CD14-positive monocyte (primary cell): ENCODE measurements around the gene BNC1. TPM values are rescaled to one million over a fixed set of nuclear protein-coding genes. Genes with fewer than 3 reads are reported as not detected.

Experiments
- DNase-seq, 3 donors: peaks; one replicate each; pipeline ENCODE4 v3.0.0-alpha.2; 2011 to 2022
- H2AFZ ChIP-seq: 2 replicates; pipeline ENCODE4 v1.6.0; 2012; ENCODE audit warnings: mild to moderate bottlenecking, low read depth, low read length, inconsistent platforms; ENCODE audit not compliant: insufficient read depth, poor library complexity, severe bottlenecking
- H3K27ac ChIP-seq, 2 donors: 1 replicate in 1 of 2; 2 replicates in 1 of 2; pipeline ENCODE4 v1.5.1; 2012 to 2013; ENCODE audit warnings: low read length in 2 of 2, control low read depth in 1 of 2, inconsistent platforms in 1 of 2, low read depth in 1 of 2, mild to moderate bottlenecking in 1 of 2
- H3K27me3 ChIP-seq, 2 donors: one replicate each; pipeline versions ENCODE4 v1.6.0 to v1.6.1; 2011 to 2013; ENCODE audit warnings: low read length in 2 of 2; ENCODE audit not compliant: control insufficient read depth in 2 of 2, insufficient read depth in 2 of 2
- H3K36me3 ChIP-seq, 2 donors: replicated peaks in 1 of 2; 1 replicate in 1 of 2; 2 replicates in 1 of 2; pipeline versions ENCODE4 v1.5.1 to v1.6.1; 2012 to 2013; ENCODE audit warnings: low read length in 2 of 2, control low read depth in 1 of 2, inconsistent platforms in 1 of 2, mild to moderate bottlenecking in 1 of 2; ENCODE audit not compliant: insufficient read depth in 2 of 2, control insufficient read depth in 1 of 2
- H3K4me1 ChIP-seq, 2 donors: 1 replicate in 1 of 2; 2 replicates in 1 of 2; pipeline versions ENCODE4 v1.5.1 to v1.6.1; 2012 to 2013; ENCODE audit warnings: low read length in 2 of 2, control low read depth in 1 of 2, inconsistent platforms in 1 of 2, mild to moderate bottlenecking in 1 of 2, moderate library complexity in 1 of 2; ENCODE audit not compliant: insufficient read depth in 2 of 2, control insufficient read depth in 1 of 2
- H3K4me2 ChIP-seq: replicated peaks from 2 replicates; pipeline ENCODE3; 2012; ENCODE audit warnings: low read length, moderate library complexity, mild to moderate bottlenecking; ENCODE audit not compliant: poor library complexity, severe bottlenecking; ENCODE audit errors: extremely low read depth
- H3K4me3 ChIP-seq, 3 experiments: fragments of 200-600 bp in 1 of 3; sonication (generic) in 1 of 3; replicated peaks in 1 of 3; 1 replicate in 2 of 3; 2 replicates in 1 of 3; pipeline ENCODE4 v1.5.1; 2011 to 2013; ENCODE audit warnings: low read length in 3 of 3, mild to moderate bottlenecking in 3 of 3, control low read depth in 2 of 3, low read depth in 2 of 3, inconsistent platforms in 1 of 3, moderate library complexity in 1 of 3
- H3K79me2 ChIP-seq: 2 replicates; pipeline ENCODE4 v1.6.0; 2012; ENCODE audit warnings: mild to moderate bottlenecking, control low read depth, inconsistent platforms, low read length, moderate library complexity; ENCODE audit not compliant: insufficient read depth
- H3K9ac ChIP-seq: 2 replicates; pipeline ENCODE4 v1.6.0; 2017; ENCODE audit warnings: low read length, mild to moderate bottlenecking; ENCODE audit not compliant: insufficient read depth, poor library complexity, severe bottlenecking
- H3K9me3 ChIP-seq, 2 donors: replicated peaks in 1 of 2; 1 replicate in 1 of 2; 2 replicates in 1 of 2; pipeline versions ENCODE4 v1.5.1 to v1.6.1; 2012 to 2013; ENCODE audit warnings: low read length in 2 of 2, control low read depth in 1 of 2; ENCODE audit not compliant: control insufficient read depth in 1 of 2, insufficient read depth in 1 of 2
- H4K20me1 ChIP-seq: 2 replicates; pipeline ENCODE4 v1.6.0; 2012; ENCODE audit warnings: mild to moderate bottlenecking, low read length, control low read depth, moderate library complexity; ENCODE audit not compliant: insufficient read depth
- H3K27ac Mint-ChIP-seq, 7 donors: one replicate each; pipeline ENCODE4 v1.8.0; 2020; ENCODE audit warnings: mild to moderate bottlenecking in 7 of 7, mixed read lengths in 7 of 7, moderate library complexity in 6 of 7, inconsistent platforms in 2 of 7
- H3K27me3 Mint-ChIP-seq, 3 donors: one replicate each; pipeline ENCODE4 v1.8.0; 2021 to 2022; ENCODE audit warnings: low read depth in 3 of 3, mild to moderate bottlenecking in 3 of 3, mixed read lengths in 3 of 3, moderate library complexity in 3 of 3, inconsistent platforms in 1 of 3
- H3K36me3 Mint-ChIP-seq, 2 donors: one replicate each; pipeline ENCODE4 v1.8.0; 2020; ENCODE audit warnings: mixed read lengths in 2 of 2, inconsistent platforms in 1 of 2, mild to moderate bottlenecking in 1 of 2
- H3K4me1 Mint-ChIP-seq: one replicate; pipeline ENCODE4 v1.8.0; 2020; ENCODE audit warnings: mild to moderate bottlenecking, mixed read lengths
- H3K4me3 Mint-ChIP-seq, 2 donors: one replicate each; pipeline ENCODE4 v1.8.0; 2020; ENCODE audit warnings: mild to moderate bottlenecking in 2 of 2, mixed read lengths in 2 of 2, moderate library complexity in 1 of 2
- H3K9me3 Mint-ChIP-seq, 7 donors: one replicate each; pipeline ENCODE4 v1.8.0; 2020 to 2022; ENCODE audit warnings: mixed read lengths in 7 of 7, mild to moderate bottlenecking in 6 of 7, moderate library complexity in 6 of 7, inconsistent platforms in 2 of 7
- WGBS: methylation state at CpG from one replicate; pipeline ENCODE4 v1.1.5; 2013; ENCODE audit warnings: missing lambda C conversion rate; ENCODE audit not compliant: insufficient coverage; 5-methylcytosine and 5-hydroxymethylcytosine counted together
- intact Hi-C, 2 donors: fragments of 100-400 bp; cut with micrococcal nuclease; formaldehyde crosslinking; loops; one replicate each; pipeline versions ENCODE4 v1.15.0 to v1.15.1; 2023
- polyA plus RNA-seq, 3 donors: library from polyadenylated mRNA; depleted of rRNA in 1 of 3; unstranded in 2 of 3; stranded (reverse) in 1 of 3; fragments of 300-500 nt in 2 of 3; fragments of >200 nt in 1 of 3; fragmentation: Illumina TruSeq in 2 of 3; gene quantifications; 1 replicate in 2 of 3; 2 replicates in 1 of 3; pipeline ENCODE4 v1.2.3, GENCODE V29; 2012 to 2021
- TF ChIP-seq, protein P1 (sequence below): fragments of 200-600 bp; IDR thresholded peaks from one replicate; pipeline ENCODE4 v1.8.0; 2022; ENCODE audit warnings: antibody characterized with exemption, mild to moderate bottlenecking

The BNC1 gene
- polyA plus RNA-seq, 3 donors = not detected

DNA sequence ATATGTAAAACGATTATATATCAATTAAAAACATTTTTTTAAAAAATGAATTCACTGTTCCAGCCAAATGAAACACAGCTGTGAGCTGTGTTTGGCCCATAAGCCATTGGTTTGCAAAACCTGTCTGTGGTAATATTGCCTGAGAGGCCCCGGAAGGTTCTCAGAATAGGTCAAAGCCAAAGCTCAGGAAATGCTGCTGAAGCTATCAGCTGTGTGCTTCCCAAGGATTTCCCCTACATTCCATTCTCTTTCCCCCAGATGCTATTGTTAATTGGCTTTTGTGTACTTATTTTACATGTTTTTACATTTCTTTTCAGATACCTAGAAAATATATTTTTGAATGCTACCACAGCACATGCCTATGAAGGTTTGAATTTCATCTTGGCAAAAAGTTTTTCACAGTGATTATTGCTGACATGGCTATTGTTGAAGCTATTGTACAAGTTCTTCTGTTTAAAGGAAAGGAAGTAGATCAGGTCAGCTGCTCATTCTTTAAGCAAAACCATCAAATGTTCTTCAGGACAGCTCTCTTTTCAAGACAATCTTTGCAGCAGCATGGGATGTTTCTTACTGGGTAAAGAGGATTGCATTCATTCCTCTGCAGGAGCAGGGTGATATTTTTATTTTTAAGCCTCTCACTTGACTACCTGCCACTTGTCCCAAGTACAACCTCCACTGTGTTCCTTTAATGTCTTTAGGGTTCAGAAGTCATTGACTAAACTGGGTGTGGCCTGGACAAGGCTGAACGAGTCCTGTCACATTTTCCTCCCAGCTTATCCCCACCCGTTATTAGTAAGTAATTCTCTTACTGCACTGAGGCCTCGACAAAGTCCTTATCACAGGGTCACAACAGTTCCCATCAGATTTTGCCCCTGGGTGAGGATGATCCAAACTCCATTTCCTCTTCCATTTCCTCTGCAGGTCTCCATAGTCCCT, 26.3 kb upstream of the BNC1 start:
- H3K36me3 Mint-ChIP-seq = no peaks in the 10 kb centered on the region
- intact Hi-C loops = no loop called here
- H2AFZ ChIP-seq = no peak overlapping the region
- peak overlapping the region in 1 of 7 donors; percentile 9 for H3K27ac Mint-ChIP-seq
- no peaks in the 10 kb centered on the region for H3K79me2 ChIP-seq
- H3K36me3 ChIP-seq = no peaks in the 10 kb centered on the region
- H3K4me1 ChIP-seq = no peaks in the 10 kb centered on the region
- no peak for DNase-seq
- H3K27me3 Mint-ChIP-seq = peaks cover 2 to 8% (median 6%) of the 10 kb centered on the region in 3 donors
- no peaks in the 10 kb centered on the region for H3K27me3 ChIP-seq
- no peak overlapping the region for H3K9ac ChIP-seq
- WGBS = 90% methylated on average over 3 of the region's 5 CpGs
- no peak overlapping the region for H3K27ac ChIP-seq
- H4K20me1 ChIP-seq = no peaks in the 10 kb centered on the region
- H3K4me3 ChIP-seq = no peak overlapping the region
- no peaks in the 10 kb centered on the region for H3K4me1 Mint-ChIP-seq
- peaks cover 0 to 3% (median 0%) of the 10 kb centered on the region in 7 donors for H3K9me3 Mint-ChIP-seq
- TF ChIP-seq, protein P1, sequence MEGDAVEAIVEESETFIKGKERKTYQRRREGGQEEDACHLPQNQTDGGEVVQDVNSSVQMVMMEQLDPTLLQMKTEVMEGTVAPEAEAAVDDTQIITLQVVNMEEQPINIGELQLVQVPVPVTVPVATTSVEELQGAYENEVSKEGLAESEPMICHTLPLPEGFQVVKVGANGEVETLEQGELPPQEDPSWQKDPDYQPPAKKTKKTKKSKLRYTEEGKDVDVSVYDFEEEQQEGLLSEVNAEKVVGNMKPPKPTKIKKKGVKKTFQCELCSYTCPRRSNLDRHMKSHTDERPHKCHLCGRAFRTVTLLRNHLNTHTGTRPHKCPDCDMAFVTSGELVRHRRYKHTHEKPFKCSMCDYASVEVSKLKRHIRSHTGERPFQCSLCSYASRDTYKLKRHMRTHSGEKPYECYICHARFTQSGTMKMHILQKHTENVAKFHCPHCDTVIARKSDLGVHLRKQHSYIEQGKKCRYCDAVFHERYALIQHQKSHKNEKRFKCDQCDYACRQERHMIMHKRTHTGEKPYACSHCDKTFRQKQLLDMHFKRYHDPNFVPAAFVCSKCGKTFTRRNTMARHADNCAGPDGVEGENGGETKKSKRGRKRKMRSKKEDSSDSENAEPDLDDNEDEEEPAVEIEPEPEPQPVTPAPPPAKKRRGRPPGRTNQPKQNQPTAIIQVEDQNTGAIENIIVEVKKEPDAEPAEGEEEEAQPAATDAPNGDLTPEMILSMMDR = no peak
- no peaks in the 10 kb centered on the region for H3K9me3 ChIP-seq
- no peak overlapping the region for H3K4me3 Mint-ChIP-seq
- no peak overlapping the region for H3K4me2 ChIP-seq

DNA sequence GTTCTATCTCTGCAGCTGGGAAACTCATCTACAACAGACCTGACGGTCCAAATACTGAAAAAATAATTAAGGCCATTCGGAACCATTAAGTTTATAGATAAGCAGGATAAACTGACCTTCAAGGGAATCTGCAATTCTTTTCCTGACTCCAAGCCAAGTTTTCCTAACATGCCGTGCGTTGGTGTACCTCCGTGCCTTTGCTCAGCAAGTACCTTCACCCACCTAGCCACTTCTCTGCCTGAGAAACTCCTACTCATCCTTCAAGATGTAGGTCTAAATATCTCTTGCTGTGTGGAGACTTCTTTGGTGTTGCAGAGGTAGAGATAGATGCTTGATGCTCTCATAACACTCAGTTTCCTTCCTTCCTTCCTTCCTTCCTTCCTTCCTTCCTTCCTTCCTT, 24.2 kb upstream of the BNC1 start:
- TF ChIP-seq, protein P1 = no peak
- H3K27me3 ChIP-seq = no peaks in the 10 kb centered on the region
- intact Hi-C loops = no loop called here
- WGBS = 80% methylated on average over 1 of the region's 5 CpGs
- H4K20me1 ChIP-seq = no peaks in the 10 kb centered on the region
- no peaks in the 10 kb centered on the region for H3K4me1 ChIP-seq
- Mint-ChIP-seq H3K36me3 (no peaks in the 10 kb centered on the region), H3K4me3 (no peak overlapping the region), H3K4me1 (no peaks in the 10 kb centered on the region), H3K27me3 (peaks cover 8 to 15% (median 11%) of the 10 kb centered on the region in 3 donors), H3K27ac (no peak overlapping the region), H3K9me3 (peaks cover 0 to 3% (median 0%) of the 10 kb centered on the region in 7 donors)
- H3K4me2 ChIP-seq = no peak overlapping the region
- H3K9ac ChIP-seq = no peak overlapping the region
- H3K36me3 ChIP-seq = no peaks in the 10 kb centered on the region
- no peak for DNase-seq
- no peak overlapping the region for H3K4me3 ChIP-seq
- no peaks in the 10 kb centered on the region for H3K9me3 ChIP-seq
- H3K27ac ChIP-seq = no peak overlapping the region
- H2AFZ ChIP-seq = no peak overlapping the region
- no peaks in the 10 kb centered on the region for H3K79me2 ChIP-seq
